Astrocyte (in vitro differentiated cells and primary cell): ENCODE data around the gene SGCA. TPM values are rescaled to one million over a fixed set of nuclear protein-coding genes. Genes with fewer than 3 reads are reported as not detected.
A peak's percentile ranks its signal among the peaks of the same experiment; 100 is the strongest.

Source experiments
- DNase-seq: peaks from one replicate; pipeline ENCODE4 v3.0.0-alpha.2; 2010; ENCODE audit warnings: low read depth
- FAIRE-seq: peaks from 2 replicates; lab custom pipeline; 2011; peaks lifted over from hg19 to GRCh38; lab: Jason Lieb, UNC
- H2AFZ ChIP-seq: 2 replicates; pipeline ENCODE4 v1.6.0; 2012; ENCODE audit warnings: low read depth, low read length, inconsistent platforms
- H3K27ac ChIP-seq: 2 replicates; pipeline ENCODE4 v1.5.1; 2011; ENCODE audit warnings: low read depth, low read length, inconsistent platforms
- H3K27me3 ChIP-seq: 2 replicates; pipeline ENCODE4 v1.6.0; 2011; ENCODE audit warnings: low read length, inconsistent platforms; ENCODE audit not compliant: insufficient read depth
- H3K36me3 ChIP-seq: 2 replicates; pipeline ENCODE4 v1.5.1; 2011; ENCODE audit warnings: low read length, inconsistent platforms; ENCODE audit not compliant: insufficient read depth
- H3K4me1 ChIP-seq: 2 replicates; pipeline ENCODE4 v1.5.1; 2011; ENCODE audit warnings: low read length, inconsistent platforms; ENCODE audit not compliant: insufficient read depth
- H3K4me2 ChIP-seq: 2 replicates; pipeline ENCODE4 v1.6.0; 2012; ENCODE audit warnings: low read length, inconsistent platforms
- H3K4me3 ChIP-seq: 2 replicates; pipeline ENCODE4 v1.5.1; 2011; ENCODE audit warnings: low read depth, mild to moderate bottlenecking, low read length, inconsistent platforms; ENCODE audit not compliant: insufficient read depth
- H3K79me2 ChIP-seq: 2 replicates; pipeline ENCODE4 v1.6.0; 2012; ENCODE audit warnings: mild to moderate bottlenecking, low read length, inconsistent platforms; ENCODE audit not compliant: insufficient read depth
- H3K9ac ChIP-seq: 2 replicates; pipeline ENCODE4 v1.6.0; 2012; ENCODE audit warnings: mild to moderate bottlenecking, low read length, inconsistent platforms
- H3K9me3 ChIP-seq: 2 replicates; pipeline ENCODE4 v1.5.1; 2012; ENCODE audit warnings: low read depth, mild to moderate bottlenecking, low read length, inconsistent platforms; ENCODE audit not compliant: insufficient read depth
- H4K20me1 ChIP-seq: 2 replicates; pipeline ENCODE4 v1.6.0; 2012; ENCODE audit warnings: low read length, inconsistent platforms; ENCODE audit not compliant: insufficient read depth
- H3K27ac Mint-ChIP-seq: one replicate; pipeline ENCODE4 v1.8.0; 2021; ENCODE audit warnings: mild to moderate bottlenecking, mixed read lengths; ENCODE audit not compliant: unreplicated experiment
- H3K27me3 Mint-ChIP-seq: one replicate; pipeline ENCODE4 v1.8.0; 2021; ENCODE audit warnings: low read depth, mixed read lengths; ENCODE audit not compliant: unreplicated experiment
- H3K36me3 Mint-ChIP-seq: one replicate; pipeline ENCODE4 v1.8.0; 2021; ENCODE audit warnings: low read depth, mixed read lengths; ENCODE audit not compliant: unreplicated experiment
- H3K4me1 Mint-ChIP-seq: one replicate; pipeline ENCODE4 v1.8.0; 2021; ENCODE audit warnings: low read depth, mixed read lengths; ENCODE audit not compliant: unreplicated experiment
- H3K4me3 Mint-ChIP-seq: one replicate; pipeline ENCODE4 v1.8.0; 2021; ENCODE audit warnings: mild to moderate bottlenecking, moderate library complexity, mixed read lengths; ENCODE audit not compliant: unreplicated experiment
- H3K9me3 Mint-ChIP-seq: one replicate; pipeline ENCODE4 v1.8.0; 2021; ENCODE audit warnings: mild to moderate bottlenecking, mixed read lengths; ENCODE audit not compliant: unreplicated experiment
- EZH2 ChIP-seq: IDR thresholded peaks from 2 replicates; pipeline ENCODE4 v1.6.1; 2012; ENCODE audit warnings: mild to moderate bottlenecking, low read length, inconsistent platforms; ENCODE audit not compliant: insufficient read depth
- total RNA-seq: library from RNA; stranded (reverse); gene quantifications from 2 replicates; pipeline ENCODE4 v1.2.1, GENCODE V29; 2021
- TF ChIP-seq, protein P1 (sequence below): IDR thresholded peaks from 2 replicates; pipeline ENCODE4 v1.5.1; 2011; ENCODE audit warnings: low read depth, mild to moderate bottlenecking, inconsistent platforms, low read length, moderate library complexity; ENCODE audit not compliant: insufficient read depth

The SGCA gene
- total RNA-seq, 1 donor from 2014 or later, result 0.32 TPM

DNA sequence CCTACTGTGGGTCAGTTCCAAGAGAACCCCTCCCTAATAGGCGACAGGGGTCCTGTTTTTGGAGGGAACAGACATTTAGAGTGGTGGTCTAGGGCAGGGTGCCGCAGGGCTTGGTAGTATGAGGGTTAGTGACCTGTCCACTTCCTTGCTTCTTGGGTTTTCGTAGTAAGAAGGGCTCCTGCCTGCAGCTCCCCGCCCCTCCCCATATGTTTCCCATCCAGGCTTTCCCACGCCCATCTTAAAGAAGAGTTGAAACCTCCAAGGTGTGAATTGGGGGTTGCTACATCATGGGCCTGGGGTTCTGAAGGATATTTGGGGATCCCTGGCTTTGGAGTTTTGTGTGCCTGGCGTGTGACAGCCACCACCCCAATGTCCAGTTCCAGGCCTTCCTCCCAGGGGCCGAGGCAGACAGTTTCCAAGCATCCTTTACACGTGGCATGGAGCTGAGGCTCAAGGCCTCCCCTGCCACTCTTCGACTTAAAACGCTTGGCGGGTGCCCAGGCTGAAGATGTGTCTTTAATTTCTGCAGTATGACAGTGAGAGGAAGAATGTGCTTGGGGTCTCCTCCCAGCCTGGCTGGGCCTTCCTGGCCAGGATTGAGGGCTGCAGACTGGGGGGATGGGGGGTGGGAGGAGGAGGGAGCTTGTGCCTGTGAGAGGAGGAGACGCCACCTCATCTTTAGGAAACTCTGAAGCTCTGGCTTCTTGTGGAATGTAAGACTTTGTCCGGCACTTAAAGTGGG, 38.0 kb downstream of the SGCA start:
- peaks cover 19% of the 10 kb centered on the region for H3K36me3 Mint-ChIP-seq
- peak overlapping the region; percentile 93 for H3K27ac Mint-ChIP-seq
- Histone ChIP-seq H3K4me3 (no peak overlapping the region), H3K27ac (peak overlapping the region; percentile 98), H3K4me2 (peak overlapping the region; percentile 89), H3K9me3 (no peaks in the 10 kb centered on the region), H3K36me3 (peaks cover 2% of the 10 kb centered on the region), H3K9ac (peak overlapping the region; percentile 80), H3K4me1 (peaks cover 68% of the 10 kb centered on the region), H3K27me3 (no peaks in the 10 kb centered on the region), H2AFZ (no peak overlapping the region), H3K79me2 (peaks cover 68% of the 10 kb centered on the region), H4K20me1 (peaks cover 24% of the 10 kb centered on the region)
- H3K4me3 Mint-ChIP-seq, result peak overlapping the region; percentile 64
- DNase-seq (peak; percentile 97), FAIRE-seq (peak; percentile 78)
- H3K27me3 Mint-ChIP-seq, result no peaks in the 10 kb centered on the region
- H3K4me1 Mint-ChIP-seq, result peaks cover 61% of the 10 kb centered on the region
- H3K9me3 Mint-ChIP-seq, result no peaks in the 10 kb centered on the region
- no peak for TF ChIP-seq EZH2
- TF ChIP-seq, protein P1, sequence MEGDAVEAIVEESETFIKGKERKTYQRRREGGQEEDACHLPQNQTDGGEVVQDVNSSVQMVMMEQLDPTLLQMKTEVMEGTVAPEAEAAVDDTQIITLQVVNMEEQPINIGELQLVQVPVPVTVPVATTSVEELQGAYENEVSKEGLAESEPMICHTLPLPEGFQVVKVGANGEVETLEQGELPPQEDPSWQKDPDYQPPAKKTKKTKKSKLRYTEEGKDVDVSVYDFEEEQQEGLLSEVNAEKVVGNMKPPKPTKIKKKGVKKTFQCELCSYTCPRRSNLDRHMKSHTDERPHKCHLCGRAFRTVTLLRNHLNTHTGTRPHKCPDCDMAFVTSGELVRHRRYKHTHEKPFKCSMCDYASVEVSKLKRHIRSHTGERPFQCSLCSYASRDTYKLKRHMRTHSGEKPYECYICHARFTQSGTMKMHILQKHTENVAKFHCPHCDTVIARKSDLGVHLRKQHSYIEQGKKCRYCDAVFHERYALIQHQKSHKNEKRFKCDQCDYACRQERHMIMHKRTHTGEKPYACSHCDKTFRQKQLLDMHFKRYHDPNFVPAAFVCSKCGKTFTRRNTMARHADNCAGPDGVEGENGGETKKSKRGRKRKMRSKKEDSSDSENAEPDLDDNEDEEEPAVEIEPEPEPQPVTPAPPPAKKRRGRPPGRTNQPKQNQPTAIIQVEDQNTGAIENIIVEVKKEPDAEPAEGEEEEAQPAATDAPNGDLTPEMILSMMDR, result no peak

DNA sequence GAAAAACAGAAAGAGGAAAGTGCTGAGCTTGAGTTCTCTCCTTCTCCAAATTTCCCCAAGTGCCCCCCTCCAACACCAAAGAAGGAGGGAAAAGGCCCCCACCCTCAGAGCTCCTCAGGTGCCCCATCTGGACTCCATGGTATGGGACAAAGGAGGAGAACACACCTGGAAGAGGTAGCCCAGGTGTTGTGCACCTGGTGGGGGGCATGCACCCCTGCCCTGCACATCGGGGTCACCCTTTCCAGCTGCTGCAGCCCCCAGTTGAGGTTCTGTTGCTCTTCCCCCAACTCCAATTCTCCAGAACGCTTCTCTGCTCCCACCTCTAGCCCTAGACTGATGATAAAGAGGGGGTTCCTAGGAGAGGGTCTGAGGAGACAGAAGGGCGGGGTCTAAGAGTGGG, 38.6 kb downstream of the SGCA start:
- Mint-ChIP-seq H3K9me3 (no peaks in the 10 kb centered on the region), H3K36me3 (peaks cover 16% of the 10 kb centered on the region), H3K27me3 (no peaks in the 10 kb centered on the region), H3K4me1 (peaks cover 67% of the 10 kb centered on the region), H3K4me3 (no peak overlapping the region), H3K27ac (peak overlapping the region; percentile 93)
- FAIRE-seq (no peak), DNase-seq (no peak)
- Histone ChIP-seq H3K36me3 (no peaks in the 10 kb centered on the region), H3K4me1 (peaks cover 74% of the 10 kb centered on the region), H3K9me3 (no peaks in the 10 kb centered on the region), H3K27ac (peak overlapping the region; percentile 98), H2AFZ (no peak overlapping the region), H3K4me3 (no peak overlapping the region), H3K4me2 (peak overlapping the region; percentile 89), H3K79me2 (peaks cover 62% of the 10 kb centered on the region), H4K20me1 (peaks cover 18% of the 10 kb centered on the region), H3K9ac (peak overlapping the region; percentile 80), H3K27me3 (no peaks in the 10 kb centered on the region)
- TF ChIP-seq, protein P1, result no peak
- no peak for TF ChIP-seq EZH2
